Upper lobe of left lung (tissue), 4 donors: ENCODE measurements around the gene SLC44A5.

Source experiments
- POLR2A ChIP-seq, 4 donors: fragments of 450-650 bp; IDR thresholded peaks; one replicate each; pipeline ENCODE4 v1.5.1; 2016 to 2017; ENCODE audit warnings: antibody characterized with exemption in 4 of 4, mild to moderate bottlenecking in 2 of 4
- TF ChIP-seq, protein P1 (sequence below), 6 experiments: fragments of 450-650 bp in 4 of 6; fragments of 200-600 bp in 2 of 6; sonication (generic) in 2 of 6; IDR thresholded peaks; one replicate each; pipeline ENCODE4 v1.5.1; 2016 to 2019; ENCODE audit warnings: antibody characterized with exemption in 6 of 6

DNA sequence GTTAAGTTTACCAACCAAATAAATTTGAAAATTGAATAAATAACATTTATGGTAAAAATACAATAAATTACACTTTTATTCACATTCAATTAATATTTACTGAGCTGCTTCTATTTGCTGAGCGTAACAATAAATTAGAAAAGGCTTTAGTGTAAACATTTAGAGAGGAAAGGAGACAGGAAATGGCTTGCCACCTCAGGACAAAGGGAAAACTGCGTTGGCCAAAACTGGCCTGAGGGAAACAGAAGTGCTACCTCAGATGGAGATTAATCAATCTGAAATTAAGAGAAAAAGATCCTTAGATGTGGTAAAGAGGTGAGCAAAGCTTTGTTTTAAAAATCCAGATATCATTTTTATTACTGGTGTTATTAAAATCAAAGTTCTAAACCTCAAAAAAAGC is 128.0 kb downstream of the SLC44A5 start:
- TF ChIP-seq, protein P1, sequence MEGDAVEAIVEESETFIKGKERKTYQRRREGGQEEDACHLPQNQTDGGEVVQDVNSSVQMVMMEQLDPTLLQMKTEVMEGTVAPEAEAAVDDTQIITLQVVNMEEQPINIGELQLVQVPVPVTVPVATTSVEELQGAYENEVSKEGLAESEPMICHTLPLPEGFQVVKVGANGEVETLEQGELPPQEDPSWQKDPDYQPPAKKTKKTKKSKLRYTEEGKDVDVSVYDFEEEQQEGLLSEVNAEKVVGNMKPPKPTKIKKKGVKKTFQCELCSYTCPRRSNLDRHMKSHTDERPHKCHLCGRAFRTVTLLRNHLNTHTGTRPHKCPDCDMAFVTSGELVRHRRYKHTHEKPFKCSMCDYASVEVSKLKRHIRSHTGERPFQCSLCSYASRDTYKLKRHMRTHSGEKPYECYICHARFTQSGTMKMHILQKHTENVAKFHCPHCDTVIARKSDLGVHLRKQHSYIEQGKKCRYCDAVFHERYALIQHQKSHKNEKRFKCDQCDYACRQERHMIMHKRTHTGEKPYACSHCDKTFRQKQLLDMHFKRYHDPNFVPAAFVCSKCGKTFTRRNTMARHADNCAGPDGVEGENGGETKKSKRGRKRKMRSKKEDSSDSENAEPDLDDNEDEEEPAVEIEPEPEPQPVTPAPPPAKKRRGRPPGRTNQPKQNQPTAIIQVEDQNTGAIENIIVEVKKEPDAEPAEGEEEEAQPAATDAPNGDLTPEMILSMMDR (IDR thresholded peaks at IDR 0.05) = no peak
- TF ChIP-seq POLR2A (IDR thresholded peaks at IDR 0.05) = no peak
